Stomach smooth muscle (tissue), 2 donors: ENCODE measurements around the gene LIMS2.

Source experiments
- H3K27ac ChIP-seq: one replicate; pipeline ENCODE4 v1.7.0; 2013; ENCODE audit warnings: mild to moderate bottlenecking, low read length, inconsistent platforms
- H3K27me3 ChIP-seq, 2 donors: one replicate each; pipeline ENCODE4 v1.7.0; 2013; ENCODE audit warnings: low read length in 2 of 2; ENCODE audit not compliant: insufficient read depth in 2 of 2, control insufficient read depth in 1 of 2
- H3K36me3 ChIP-seq, 2 donors: one replicate each; pipeline ENCODE4 v1.7.0; 2013; ENCODE audit warnings: low read length in 2 of 2; ENCODE audit not compliant: control insufficient read depth in 2 of 2, insufficient read depth in 2 of 2
- H3K4me1 ChIP-seq: one replicate; pipeline ENCODE4 v1.7.0; 2013; ENCODE audit warnings: low read length; ENCODE audit not compliant: control insufficient read depth, insufficient read depth
- H3K4me3 ChIP-seq, 2 donors: one replicate each; pipeline ENCODE4 v1.7.0; 2013; ENCODE audit warnings: low read length in 2 of 2
- H3K9ac ChIP-seq, 2 donors: one replicate each; pipeline ENCODE4 v1.7.0; 2013; ENCODE audit warnings: low read length in 2 of 2, mild to moderate bottlenecking in 1 of 2
- H3K9me3 ChIP-seq, 2 donors: one replicate each; pipeline ENCODE4 v1.7.0; 2013; ENCODE audit warnings: low read length in 2 of 2; ENCODE audit not compliant: control insufficient read depth in 2 of 2
- donor health status: healthy.
- donor health status: Pancreatic carcinoma.

LIMS2 gene

GRCh38 chr2:127707890-127708648 lies 32.7 kb upstream of the LIMS2 start:
- Histone ChIP-seq H3K9ac (no peak overlapping the region), H3K27ac (peak overlapping the region; percentile 6), H3K9me3 (no peaks in the 10 kb centered on the region), H3K4me3 (no peak overlapping the region), H3K36me3 (peaks cover 34 to 37% of the 10 kb centered on the region in 2 donors), H3K27me3 (no peaks in the 10 kb centered on the region), H3K4me1 (peaks cover 15% of the 10 kb centered on the region)

DNA sequence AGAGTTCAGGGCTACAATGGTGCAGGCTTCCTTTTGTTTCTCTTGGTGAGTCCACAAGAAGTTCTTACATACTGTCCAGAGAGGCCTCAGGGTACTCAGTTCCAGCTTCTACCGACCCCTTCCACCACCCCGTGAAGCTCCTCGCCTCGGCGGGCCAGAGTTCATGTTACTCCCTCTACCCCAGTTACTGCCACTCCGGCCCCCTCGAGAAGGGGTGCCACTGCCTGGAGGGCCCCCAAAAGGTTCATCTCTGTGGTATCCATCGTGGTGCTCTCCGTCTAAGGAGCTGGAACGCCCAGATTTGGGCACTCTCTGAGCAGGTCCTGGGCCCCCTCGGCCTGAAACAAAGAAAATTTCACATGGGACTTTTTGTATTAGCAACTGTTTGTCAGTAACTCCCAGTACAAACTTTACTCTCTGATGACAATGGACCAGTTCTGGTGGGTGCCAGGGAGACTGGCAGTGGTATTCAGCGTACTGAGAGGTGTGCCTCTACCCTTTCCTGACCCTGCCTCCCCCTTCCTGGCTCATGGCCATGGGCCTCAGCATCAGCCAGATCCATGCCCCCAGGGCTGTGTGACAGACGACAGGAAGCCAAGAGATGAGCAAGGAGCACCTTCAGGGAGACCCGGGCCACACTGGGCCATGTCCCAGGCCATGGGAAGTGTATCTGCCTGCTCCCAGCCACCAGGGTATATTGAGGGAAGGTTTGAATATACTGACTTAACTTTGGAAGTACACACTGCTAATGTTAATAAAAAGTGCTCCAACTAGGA lies 31.1 kb upstream of the LIMS2 start:
- Histone ChIP-seq H3K4me1 (peaks cover 29% of the 10 kb centered on the region), H3K27ac (no peak overlapping the region), H3K9me3 (no peaks in the 10 kb centered on the region), H3K36me3 (peaks cover 34 to 37% of the 10 kb centered on the region in 2 donors), H3K9ac (no peak overlapping the region), H3K4me3 (no peak overlapping the region), H3K27me3 (no peaks in the 10 kb centered on the region)

DNA sequence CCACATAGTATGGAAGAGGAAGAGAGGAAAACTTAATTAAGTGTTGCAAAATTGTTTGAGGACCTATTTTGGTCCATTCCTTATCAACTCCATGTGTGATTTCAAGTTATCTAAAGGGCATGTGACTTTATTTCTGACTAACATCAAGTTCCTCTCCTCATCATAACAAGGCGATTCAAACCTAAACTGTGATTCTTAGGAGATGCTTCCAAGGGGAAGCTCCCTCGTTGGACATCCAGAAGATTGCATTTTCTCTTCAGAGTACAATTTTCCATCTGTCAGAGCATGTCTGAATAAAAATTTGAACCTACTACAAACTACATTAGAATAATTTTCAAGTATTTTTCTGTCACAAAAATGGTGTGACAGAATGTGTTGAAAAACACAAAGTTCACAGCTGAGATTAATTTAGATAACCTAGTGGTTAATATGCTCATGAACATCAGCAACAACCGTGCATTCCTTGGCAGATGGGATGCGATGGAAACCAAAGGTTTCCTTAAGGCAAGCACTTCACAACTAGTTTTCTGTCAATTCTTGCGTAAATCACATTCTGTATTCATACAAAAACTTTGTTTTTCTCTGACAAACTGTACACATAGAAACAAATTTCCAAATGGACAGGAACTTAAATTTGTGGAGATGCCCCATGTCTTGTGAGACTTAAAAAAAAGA lies 30.2 kb upstream of the LIMS2 start:
- peaks cover 34% of the 10 kb centered on the region for H3K4me1 ChIP-seq
- no peaks in the 10 kb centered on the region for H3K27me3 ChIP-seq
- no peaks in the 10 kb centered on the region for H3K9me3 ChIP-seq
- no peak overlapping the region for H3K27ac ChIP-seq
- H3K36me3 ChIP-seq: peaks cover 29 to 35% of the 10 kb centered on the region in 2 donors
- no peak overlapping the region for H3K4me3 ChIP-seq
- no peak overlapping the region for H3K9ac ChIP-seq

DNA sequence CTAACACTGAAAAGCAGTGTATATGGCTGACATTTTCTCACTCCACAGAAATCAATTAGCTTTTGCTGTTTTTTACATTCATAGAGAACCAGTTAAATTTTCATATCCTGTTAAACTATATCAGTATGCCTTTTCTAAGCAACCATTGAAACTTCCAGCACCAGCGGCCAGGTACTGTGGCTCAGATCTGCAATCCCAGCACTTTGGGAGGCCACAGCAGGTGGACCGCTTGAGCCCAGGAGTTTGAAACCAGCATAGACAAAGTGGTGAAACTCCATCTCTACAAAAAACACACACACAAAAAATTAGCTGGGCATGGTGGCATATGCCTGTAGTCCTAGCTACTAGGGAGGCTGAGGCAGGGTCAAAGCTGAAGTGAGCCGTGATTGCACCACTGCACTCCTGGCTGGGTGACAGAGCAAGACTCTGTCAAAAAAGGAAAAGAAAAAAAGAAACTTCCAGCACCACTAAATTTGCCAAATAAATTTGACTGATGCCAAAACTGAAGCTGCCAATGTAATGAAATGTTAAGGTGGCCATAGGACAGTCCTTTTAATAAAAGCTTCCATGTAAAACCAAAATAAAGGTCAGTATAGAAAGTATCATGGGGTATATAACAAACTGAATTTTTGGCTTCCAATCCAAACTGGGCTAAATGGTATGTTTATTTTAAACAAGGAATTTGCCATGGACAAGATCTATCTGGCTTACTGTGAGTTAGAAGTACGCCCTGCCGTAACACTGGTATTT lies 29.5 kb upstream of the LIMS2 start:
- Histone ChIP-seq H3K4me1 (peaks cover 34% of the 10 kb centered on the region), H3K27me3 (no peaks in the 10 kb centered on the region), H3K27ac (no peak overlapping the region), H3K9me3 (no peaks in the 10 kb centered on the region), H3K36me3 (peaks cover 24 to 31% of the 10 kb centered on the region in 2 donors), H3K9ac (no peak overlapping the region), H3K4me3 (no peak overlapping the region)

DNA sequence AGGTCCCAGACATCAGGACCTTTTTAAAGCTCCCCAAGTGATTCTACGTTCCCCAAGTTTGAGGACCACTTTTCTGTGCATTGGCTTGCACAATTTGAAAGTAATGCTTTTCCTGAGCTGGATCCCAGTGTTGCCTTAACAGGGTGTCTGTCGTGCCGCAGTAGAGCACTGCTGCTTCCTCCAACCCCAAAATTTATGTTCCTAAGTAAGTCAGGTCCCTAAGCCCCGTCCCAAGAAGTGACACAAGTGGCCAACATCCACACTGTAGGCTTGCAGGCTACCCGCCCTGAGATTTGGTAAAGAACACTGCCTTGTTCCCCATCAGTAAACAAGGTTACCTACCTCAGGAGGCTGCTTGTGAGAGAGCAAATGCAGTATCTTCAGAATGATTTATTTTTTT lies 28.0 kb upstream of the LIMS2 start:
- peaks cover 29% of the 10 kb centered on the region for H3K4me1 ChIP-seq
- peaks cover 14 to 18% of the 10 kb centered on the region in 2 donors for H3K36me3 ChIP-seq
- no peaks in the 10 kb centered on the region for H3K9me3 ChIP-seq
- no peaks in the 10 kb centered on the region for H3K27me3 ChIP-seq
- H3K9ac ChIP-seq: no peak overlapping the region
- H3K27ac ChIP-seq: no peak overlapping the region
- peak overlapping the region in 1 of 2 donors; percentile 87 for H3K4me3 ChIP-seq

- H3K27ac ChIP-seq: peak overlapping the region; percentile 88
- no peaks in the 10 kb centered on the region for H3K9me3 ChIP-seq
- peaks cover 9 to 13% of the 10 kb centered on the region in 2 donors for H3K36me3 ChIP-seq
- H3K4me3 ChIP-seq: peak overlapping the region; percentile 83 to 87
- peak overlapping the region; percentile 73 for H3K9ac ChIP-seq
- no peaks in the 10 kb centered on the region for H3K27me3 ChIP-seq
- H3K4me1 ChIP-seq: peaks cover 23% of the 10 kb centered on the region
Observed at GRCh38 chr2:127702395-127703009, 27.2 kb upstream of the LIMS2 start.

DNA sequence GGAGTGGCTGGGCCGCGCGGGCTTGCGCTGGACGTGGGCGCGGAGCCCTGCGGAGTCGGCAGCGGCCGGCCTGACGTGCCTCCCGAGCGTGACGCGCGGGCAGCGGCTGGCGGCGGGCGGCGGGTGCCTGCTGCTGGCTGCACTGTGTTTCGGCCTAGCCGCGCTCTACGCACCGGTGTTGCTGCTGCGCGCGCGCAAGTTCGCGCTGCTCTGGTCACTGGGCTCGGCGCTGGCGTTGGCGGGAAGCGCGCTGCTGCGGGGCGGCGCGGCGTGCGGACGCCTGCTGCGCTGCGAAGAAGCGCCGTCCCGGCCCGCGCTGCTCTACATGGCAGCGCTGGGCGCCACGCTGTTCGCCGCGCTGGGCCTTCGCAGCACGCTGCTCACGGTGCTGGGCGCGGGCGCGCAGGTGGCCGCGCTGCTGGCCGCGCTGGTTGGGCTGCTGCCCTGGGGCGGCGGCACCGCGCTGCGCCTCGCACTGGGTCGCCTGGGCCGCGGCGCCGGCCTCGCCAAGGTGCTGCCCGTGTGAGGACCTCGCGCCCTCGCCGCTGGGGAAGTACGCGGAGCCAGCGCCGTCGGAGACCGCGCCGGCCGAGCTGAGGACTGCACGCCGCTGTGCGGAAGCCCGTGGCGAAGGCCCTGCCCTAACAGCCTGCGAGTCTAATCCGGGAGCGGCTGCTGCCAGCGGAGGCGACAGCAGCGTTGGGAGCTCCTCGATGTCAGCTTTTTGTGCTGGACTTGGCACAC lies 26.5 kb upstream of the LIMS2 start:
- peaks cover 23% of the 10 kb centered on the region for H3K4me1 ChIP-seq
- H3K4me3 ChIP-seq: peak overlapping the region; percentile 83 to 87

DNA sequence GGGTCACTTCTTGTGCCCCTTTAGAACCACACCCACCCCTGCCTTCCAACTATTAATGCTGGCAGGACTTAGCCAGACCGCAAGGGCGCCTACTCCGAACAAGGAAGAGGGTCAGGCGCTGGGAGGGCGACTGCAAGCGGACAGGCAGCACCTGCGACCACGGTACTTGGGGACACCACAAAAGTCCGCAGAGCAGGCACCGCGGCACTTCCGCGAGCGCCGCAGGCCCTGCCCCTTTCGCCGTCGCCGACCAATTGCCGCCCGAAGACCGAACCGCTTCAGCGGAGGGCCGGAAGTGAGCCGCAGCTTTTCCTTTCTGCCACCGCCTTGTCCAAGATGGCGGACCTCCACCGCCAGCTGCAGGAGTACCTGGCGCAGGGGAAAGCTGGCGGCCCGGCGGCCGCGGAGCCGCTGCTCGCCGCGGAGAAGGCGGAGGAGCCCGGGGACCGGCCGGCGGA lies 25.9 kb upstream of the LIMS2 start, which contains the start of gene SFT2D3:
SFT2D3 (plus strand) TSS at position 305 of the 458 bp plus-strand sequence; CDS start at position 337, 32 bp downstream.
- peak within 1 kb of the TSS; percentile 83 to 87 for H3K4me3 ChIP-seq
- H3K36me3 ChIP-seq: peaks cover 4 to 8% of the 10 kb centered on the region in 2 donors
- H3K4me1 ChIP-seq: peaks cover 23% of the 10 kb centered on the region
- H3K9me3 ChIP-seq: no peaks in the 10 kb centered on the region
- H3K27me3 ChIP-seq: no peaks in the 10 kb centered on the region
- peak within 1 kb of the TSS; percentile 73 to 90 for H3K9ac ChIP-seq
- H3K27ac ChIP-seq: peak within 1 kb of the TSS; percentile 88

More for the DNA sequence above, 26.5 kb upstream of the LIMS2 start:
- peaks cover 9 to 11% of the 10 kb centered on the region in 2 donors for H3K36me3 ChIP-seq
- peak overlapping the region; percentile 73 to 90 for H3K9ac ChIP-seq
- H3K9me3 ChIP-seq: no peaks in the 10 kb centered on the region
- no peaks in the 10 kb centered on the region for H3K27me3 ChIP-seq
- peak overlapping the region; percentile 88 for H3K27ac ChIP-seq

DNA sequence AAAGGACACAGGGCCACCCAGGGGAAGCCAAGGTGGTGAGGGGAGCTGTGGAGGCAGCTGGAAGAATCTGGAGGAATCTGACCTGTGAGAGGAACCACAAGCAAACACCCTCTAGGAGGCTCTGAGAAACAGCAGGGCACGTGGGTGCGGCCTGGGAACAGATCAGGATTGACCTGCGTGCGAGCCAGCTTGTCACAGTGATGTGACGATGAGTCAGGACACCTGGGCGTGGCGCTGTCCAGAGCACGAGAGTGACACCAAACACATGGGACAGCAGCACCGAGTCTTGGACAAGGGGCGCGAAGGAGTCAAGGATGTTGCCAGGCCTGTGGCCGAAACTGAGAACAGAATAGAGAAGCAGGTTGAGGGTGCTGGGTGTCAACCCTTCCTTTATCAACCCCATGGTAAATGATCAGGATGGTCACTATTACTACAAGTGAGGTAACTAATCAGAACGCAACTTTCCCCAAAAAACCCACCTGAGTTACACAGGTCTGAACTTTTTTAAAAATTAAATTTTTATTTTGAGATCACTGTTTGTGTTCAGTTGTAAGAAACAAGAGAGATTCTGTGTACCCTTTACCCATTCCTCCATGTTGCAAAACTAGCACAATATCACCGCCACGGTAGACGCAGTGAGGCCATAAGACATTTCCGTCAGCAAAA lies 25.3 kb upstream of the LIMS2 start:
- H3K27me3 ChIP-seq: no peaks in the 10 kb centered on the region

More for the DNA sequence above, 25.3 kb upstream of the LIMS2 start:
- peaks cover 0 to 3% of the 10 kb centered on the region in 2 donors for H3K36me3 ChIP-seq
- H3K4me3 ChIP-seq: peak overlapping the region; percentile 83 to 87
- H3K27ac ChIP-seq: peak overlapping the region; percentile 88
- H3K4me1 ChIP-seq: peaks cover 23% of the 10 kb centered on the region
- H3K9ac ChIP-seq: peak overlapping the region; percentile 73 to 90
- H3K9me3 ChIP-seq: no peaks in the 10 kb centered on the region
